ENCODE measurements around the gene PDCD2L. TPM values are rescaled to one million over a fixed set of nuclear protein-coding genes. Genes with fewer than 3 reads are reported as not detected.
A peak's percentile ranks its signal among the peaks of the same experiment; 100 is the strongest.

The PDCD2L gene
- total and polyA plus RNA-seq, 10 of the 15 experiments (the other 5 are each of a cell fraction or from before 2014, with no cell fraction given) = 7.2 to 41.3 (median 26.9) TPM

DNA sequence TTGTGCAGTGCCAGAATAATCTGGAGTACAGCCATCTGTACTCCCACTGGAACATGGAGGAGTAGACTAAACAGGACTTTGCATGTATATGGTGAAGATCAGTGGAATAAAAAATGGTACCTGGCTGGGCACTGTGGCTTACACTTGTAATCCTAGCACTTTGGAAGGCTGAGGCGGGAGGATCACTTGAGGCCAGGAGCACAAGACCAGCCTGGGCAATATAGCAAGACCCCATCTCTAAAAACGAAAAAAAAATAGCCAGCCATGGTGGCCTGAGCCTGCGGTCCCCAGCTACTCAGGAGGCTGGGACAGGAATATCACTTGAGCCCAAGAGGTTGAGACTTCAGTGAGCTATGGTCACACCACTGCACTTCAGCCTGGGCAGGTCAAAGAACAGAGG lies 44.0 kb downstream of the PDCD2L start (continued):
- no peak for TF ChIP-seq RELB (IDR thresholded peaks at IDR 0.05; ENCODE audit: low read depth)
- no peak for TF ChIP-seq NFXL1 (IDR thresholded peaks at IDR 0.05; ENCODE audit: borderline replicate concordance)
- TF ChIP-seq JUNB (IDR thresholded peaks at IDR 0.05) = no peak
- TF ChIP-seq MXI1 (IDR thresholded peaks at IDR 0.05; ENCODE audit: low read depth, low read length) = no peak
- no peak for TF ChIP-seq RCOR1 (conservative IDR thresholded peaks at IDR 0.05; ENCODE audit: low read depth, low read length)
- no peak for TF ChIP-seq FOXM1 (IDR thresholded peaks at IDR 0.05; ENCODE audit: low read depth, low read length)
- TF ChIP-seq ZSCAN29 (IDR thresholded peaks at IDR 0.05) = no peak

DNA sequence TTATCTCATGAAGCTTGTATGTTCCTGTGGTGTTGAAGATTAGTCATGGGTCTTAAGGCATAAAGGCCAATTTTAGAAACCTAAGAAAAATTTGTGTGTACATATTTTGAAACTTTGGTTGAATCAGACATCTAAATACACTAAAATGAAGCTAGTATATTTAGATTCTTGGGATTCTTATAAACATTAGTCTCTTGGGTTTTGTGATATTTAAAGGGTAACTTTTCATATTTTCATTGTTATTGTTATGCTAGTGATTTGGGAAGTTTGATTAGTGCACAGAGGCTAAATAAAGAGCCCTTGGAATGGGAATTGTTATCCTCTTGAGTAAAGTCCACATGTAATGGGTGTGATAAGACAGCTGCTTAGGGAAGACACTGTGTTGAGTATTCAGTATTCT lies 48.5 kb downstream of the PDCD2L start:
- ChIA-PET SMC1A (ENCODE audit: uncharacterized antibody, unreplicated experiment) (no interaction called here), RAD21 (ENCODE audit: unreplicated experiment) (no interaction called here), CTCF (interaction anchor here (0.8 to 1.7 kb wide), 4 partner anchors 13 to 48 kb away, joined by 3 to 8 read pairs (median 4); no protein-coding TSS in a partner anchor), POLR2A (no interaction called here)
- DNase-seq (ENCODE audit: low read depth, low spot score) (no peak), FAIRE-seq (peak; percentile 41), ATAC-seq (no peak)
- Histone ChIP-seq H4K20me1 (ENCODE audit: control insufficient read depth, insufficient read depth) (no peaks in the 10 kb centered on the region), H2AFZ (ENCODE audit: control insufficient read depth, low read depth, low read length) (no peak overlapping the region), H3K4me1 (ENCODE audit: control insufficient read depth, insufficient read depth, low read length) (no peaks in the 10 kb centered on the region), H3K4me3 (no peak overlapping the region), H3K9ac (ENCODE audit: control insufficient read depth, insufficient read depth, low read length) (no peak overlapping the region), H3K27ac (ENCODE audit: control insufficient read depth, insufficient read depth) (no peak overlapping the region), H3K9me3 (replicated peaks; ENCODE audit: control insufficient read depth, insufficient read depth, low read length) (no peaks in the 10 kb centered on the region), H3K27me3 (replicated peaks in 1 of 2; ENCODE audit: control insufficient read depth in 2 of 2, insufficient read depth in 2 of 2, low read length in 1 of 2) (no peaks in the 10 kb centered on the region), H3K79me2 (ENCODE audit: control insufficient read depth, insufficient read depth, low read length) (no peaks in the 10 kb centered on the region; the same call in none of the 2 replicates), H3K4me2 (ENCODE audit: control insufficient read depth, insufficient read depth) (no peak overlapping the region), H3K36me3 (ENCODE audit: control insufficient read depth in 2 of 2, insufficient read depth in 2 of 2, low read length in 1 of 2) (peaks cover 7 to 42% of the 10 kb centered on the region in 2 experiments)
- no peak for TF ChIP-seq CHD4 (IDR thresholded peaks at IDR 0.05)
- TF ChIP-seq POU2F2 (IDR thresholded peaks at IDR 0.05; ENCODE audit: borderline replicate concordance, low read depth, low read length) = no peak
- no peak for TF ChIP-seq YBX1 (IDR thresholded peaks at IDR 0.05)
- TF ChIP-seq, protein P1, sequence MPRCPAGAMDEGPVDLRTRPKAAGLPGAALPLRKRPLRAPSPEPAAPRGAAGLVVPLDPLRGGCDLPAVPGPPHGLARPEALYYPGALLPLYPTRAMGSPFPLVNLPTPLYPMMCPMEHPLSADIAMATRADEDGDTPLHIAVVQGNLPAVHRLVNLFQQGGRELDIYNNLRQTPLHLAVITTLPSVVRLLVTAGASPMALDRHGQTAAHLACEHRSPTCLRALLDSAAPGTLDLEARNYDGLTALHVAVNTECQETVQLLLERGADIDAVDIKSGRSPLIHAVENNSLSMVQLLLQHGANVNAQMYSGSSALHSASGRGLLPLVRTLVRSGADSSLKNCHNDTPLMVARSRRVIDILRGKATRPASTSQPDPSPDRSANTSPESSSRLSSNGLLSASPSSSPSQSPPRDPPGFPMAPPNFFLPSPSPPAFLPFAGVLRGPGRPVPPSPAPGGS (IDR thresholded peaks at IDR 0.05; ENCODE audit: borderline replicate concordance, insufficient read depth, low read depth, low read length, poor library complexity, severe bottlenecking) = no peak
- TF ChIP-seq MEF2B (IDR thresholded peaks at IDR 0.05; ENCODE audit: partially characterized antibody, poor library complexity, severe bottlenecking) = no peak
- no peak for TF ChIP-seq IKZF1 (conservative IDR thresholded peaks at IDR 0.05)
- no peak for TF ChIP-seq NFYB (IDR thresholded peaks at IDR 0.05; ENCODE audit: insufficient read depth, low read depth, low read length)
- TF ChIP-seq GATAD2B (conservative IDR thresholded peaks at IDR 0.05; ENCODE audit: low read depth) = no peak
- TF ChIP-seq POLR2AphosphoS2 (IDR thresholded peaks at IDR 0.05; ENCODE audit: low read depth, low read length) = no peak
- no TSS peak for BruUV-seq (replicated peaks)
- intact Hi-C loops (cut with micrococcal nuclease; ENCODE audit: unreplicated experiment) (no loop called here), in situ Hi-C loops (cut with MboI) (no loop called here)
